Liver (tissue), 9 donors: ENCODE results near the gene MAD2L1. TPM values are rescaled to one million over a fixed set of nuclear protein-coding genes. Genes with fewer than 3 reads are reported as not detected.

Experiments used
- DNase-seq: peaks from one replicate; pipeline ENCODE4 v3.0.0-alpha.2; 2017; ENCODE audit warnings: low spot score
- H3K27ac ChIP-seq, 2 donors: one replicate each; pipeline ENCODE4 v1.7.0; 2013; ENCODE audit warnings: inconsistent platforms in 2 of 2, low read length in 2 of 2, control low read depth in 1 of 2, low read depth in 1 of 2, mild to moderate bottlenecking in 1 of 2
- H3K27me3 ChIP-seq, 4 donors: one replicate each; pipeline versions ENCODE4 v1.6.1 to v1.7.0; 2013; ENCODE audit warnings: low read length in 3 of 4, inconsistent platforms in 1 of 4, mild to moderate bottlenecking in 1 of 4, moderate library complexity in 1 of 4; ENCODE audit not compliant: control insufficient read depth in 4 of 4, insufficient read depth in 4 of 4
- H3K36me3 ChIP-seq, 4 donors: one replicate each; pipeline versions ENCODE4 v1.6.1 to v1.7.0; 2013; ENCODE audit warnings: low read length in 3 of 4, mild to moderate bottlenecking in 3 of 4, low read depth in 1 of 4, moderate library complexity in 1 of 4; ENCODE audit not compliant: control insufficient read depth in 4 of 4, insufficient read depth in 3 of 4
- H3K4me1 ChIP-seq, 4 donors: one replicate each; pipeline versions ENCODE4 v1.6.1 to v1.7.0; 2013; ENCODE audit warnings: low read length in 3 of 4, mild to moderate bottlenecking in 3 of 4, moderate library complexity in 1 of 4; ENCODE audit not compliant: control insufficient read depth in 4 of 4, insufficient read depth in 4 of 4
- H3K4me3 ChIP-seq, 3 donors: one replicate each; pipeline versions ENCODE4 v1.6.1 to v1.7.0; 2013; ENCODE audit warnings: low read length in 3 of 3, control low read depth in 1 of 3, low read depth in 1 of 3, mild to moderate bottlenecking in 1 of 3
- H3K9ac ChIP-seq, 2 donors: one replicate each; pipeline ENCODE4 v1.7.0; 2013; ENCODE audit warnings: low read length in 2 of 2, mild to moderate bottlenecking in 2 of 2, moderate library complexity in 2 of 2, control low read depth in 1 of 2, low read depth in 1 of 2
- H3K9me3 ChIP-seq, 4 donors: one replicate each; pipeline versions ENCODE4 v1.6.1 to v1.7.0; 2013; ENCODE audit warnings: low read length in 3 of 4; ENCODE audit not compliant: control insufficient read depth in 4 of 4
- ATF3 ChIP-seq: IDR thresholded peaks from 2 replicates; pipeline ENCODE4 v1.6.1; 2016; ENCODE audit warnings: antibody characterized with exemption
- CTCF ChIP-seq: fragments of 150-350 bp; IDR thresholded peaks from 2 replicates; pipeline ENCODE4 v1.5.1; 2017; ENCODE audit warnings: improper control_type of control experiment, low read depth, low read length; ENCODE audit not compliant: missing input control
- EGR1 ChIP-seq, 2 donors: IDR thresholded peaks; 2 replicates each; pipeline ENCODE4 v1.6.1; 2016 to 2018; ENCODE audit warnings: antibody characterized with exemption in 2 of 2, low read depth in 2 of 2
- FOXA1 ChIP-seq: IDR thresholded peaks from 2 replicates; pipeline ENCODE4 v1.6.1; 2016; ENCODE audit warnings: antibody characterized with exemption
- FOXA2 ChIP-seq: IDR thresholded peaks from 2 replicates; pipeline ENCODE4 v1.6.1; 2016; ENCODE audit warnings: antibody characterized with exemption
- GABPA ChIP-seq, 2 donors: IDR thresholded peaks in 1 of 2; conservative IDR thresholded peaks in 1 of 2; 2 replicates each; pipeline ENCODE4 v1.6.1; 2016; ENCODE audit warnings: antibody characterized with exemption in 2 of 2, mild to moderate bottlenecking in 1 of 2, moderate library complexity in 1 of 2
- HNF4A ChIP-seq, 2 donors: conservative IDR thresholded peaks; 2 replicates each; pipeline ENCODE4 v1.6.1; 2016; ENCODE audit warnings: antibody characterized with exemption in 2 of 2, mild to moderate bottlenecking in 2 of 2
- HNF4G ChIP-seq: IDR thresholded peaks from 2 replicates; pipeline ENCODE4 v1.6.1; 2016; ENCODE audit warnings: antibody characterized with exemption
- JUND ChIP-seq, 2 donors: IDR thresholded peaks; 2 replicates each; pipeline ENCODE4 v1.6.1; 2016; ENCODE audit warnings: antibody characterized with exemption in 2 of 2
- NR2F2 ChIP-seq: IDR thresholded peaks from 2 replicates; pipeline ENCODE4 v1.6.1; 2016; ENCODE audit warnings: antibody characterized with exemption
- RAD21 ChIP-seq, 2 donors: IDR thresholded peaks; 2 replicates each; pipeline ENCODE4 v1.6.1; 2016; ENCODE audit warnings: antibody characterized with exemption in 2 of 2, mild to moderate bottlenecking in 2 of 2
- REST ChIP-seq: IDR thresholded peaks from 2 replicates; pipeline ENCODE4 v1.6.1; 2016; ENCODE audit warnings: antibody characterized with exemption, mild to moderate bottlenecking
- RXRA ChIP-seq, 2 donors: IDR thresholded peaks; 2 replicates each; pipeline ENCODE4 v1.6.1; 2017 to 2018; ENCODE audit warnings: antibody characterized with exemption in 2 of 2, mild to moderate bottlenecking in 1 of 2
- SP1 ChIP-seq: IDR thresholded peaks from 2 replicates; pipeline ENCODE4 v1.6.1; 2018; ENCODE audit warnings: antibody characterized with exemption, mild to moderate bottlenecking
- TAF1 ChIP-seq: conservative IDR thresholded peaks from 2 replicates; pipeline ENCODE4 v1.6.1; 2016; ENCODE audit warnings: antibody characterized with exemption, mild to moderate bottlenecking
- YY1 ChIP-seq: IDR thresholded peaks from 2 replicates; pipeline ENCODE4 v1.6.1; 2016; ENCODE audit warnings: antibody characterized with exemption, mild to moderate bottlenecking
- WGBS: extraction: QIAGEN DNeasy Blood & Tissue Kit; methylation state at CpG from one replicate; pipeline ENCODE4 v1.1.7; 2013; 5-methylcytosine and 5-hydroxymethylcytosine counted together
- polyA plus RNA-seq, 2 donors: library from polyadenylated mRNA; stranded (reverse) in 1 of 2; unstranded in 1 of 2; fragments of 200-250 nt in 1 of 2; fragments of >200 nt in 1 of 2; fragmentation: Nextera tagmentation in 1 of 2; extraction: Ambion mirVana in 1 of 2; gene quantifications; one replicate each; pipeline versions ENCODE4 v1.2.1 to v1.2.3, GENCODE V29; 2013 to 2015
- total RNA-seq, 2 donors: library from RNA; depleted of rRNA; stranded (reverse); fragments of >200 nt; gene quantifications; one replicate each; pipeline ENCODE4 v1.2.3, GENCODE V29; 2014
- TF ChIP-seq, protein P1 (sequence below): IDR thresholded peaks from 2 replicates; pipeline ENCODE4 v1.6.1; 2016; ENCODE audit warnings: antibody characterized with exemption
- TF ChIP-seq, protein P2 (sequence below): IDR thresholded peaks from 2 replicates; pipeline ENCODE4 v1.6.1; 2016; ENCODE audit warnings: antibody characterized with exemption
- donor health status: healthy.
- donor health status: healthy.
- donor health status: healthy.
- donor health status: healthy.
- donor health status: healthy.

Gene MAD2L1
- total and polyA plus RNA-seq, 4 donors: 0.17 to 28.1 (median 2.3) TPM

DNA sequence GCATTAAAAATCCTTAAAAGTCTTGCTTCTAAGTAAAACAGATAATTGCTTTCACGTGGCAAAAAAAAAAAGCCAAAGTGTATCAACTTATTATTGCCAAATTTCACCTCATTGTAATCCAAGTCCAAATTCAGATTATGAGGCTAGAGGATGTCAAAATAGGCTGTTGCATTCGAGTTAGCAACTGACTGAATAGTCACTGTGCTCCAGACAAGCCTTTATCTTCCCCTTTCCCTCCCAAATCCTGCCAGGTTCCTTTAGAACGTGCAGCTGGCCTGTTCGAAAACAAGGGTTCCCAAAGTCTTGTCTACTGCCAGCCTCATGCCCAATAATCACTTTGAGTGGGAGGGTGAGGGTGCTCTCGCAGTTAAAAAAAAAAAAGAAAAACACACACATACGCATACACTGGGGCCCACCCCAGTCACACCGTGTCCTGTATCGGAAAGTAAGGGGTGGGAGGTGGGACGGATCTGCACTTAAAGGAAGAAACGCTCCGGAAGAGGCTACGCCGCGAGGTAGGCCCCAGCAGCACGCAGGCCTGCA lies 603 bp downstream of the MAD2L1 start:
- no peaks in the 10 kb centered on the region for H3K27me3 ChIP-seq
- H3K4me3 ChIP-seq: peak overlapping the region; percentile 72 to 90 (median 75)
- peaks cover 6 to 15% (median 10%) of the 10 kb centered on the region in 4 donors for H3K4me1 ChIP-seq
- WGBS: 5% methylated on average over 15 of the region's 15 CpGs
- DNase-seq: no peak
- no peaks in the 10 kb centered on the region for H3K36me3 ChIP-seq
- no peaks in the 10 kb centered on the region for H3K9me3 ChIP-seq
- TF ChIP-seq NR2F2: no peak
- no peak for TF ChIP-seq HNF4A (conservative IDR thresholded peaks at IDR 0.05)
- no peak for TF ChIP-seq FOXA1
- no peak for TF ChIP-seq REST
- TF ChIP-seq RAD21 (IDR thresholded peaks at IDR 0.05): no peak
- no peak for TF ChIP-seq ATF3
- no peak for TF ChIP-seq JUND (IDR thresholded peaks at IDR 0.05)
- no peak for TF ChIP-seq CTCF
- no peak for TF ChIP-seq RXRA (IDR thresholded peaks at IDR 0.05)
- no peak for TF ChIP-seq GABPA (IDR thresholded peaks at IDR 0.05 in 1 of 2, conservative IDR thresholded peaks at IDR 0.05 in 1 of 2)
- no peak for TF ChIP-seq EGR1 (IDR thresholded peaks at IDR 0.05; ENCODE audit: low read depth in 2 of 2)
- TF ChIP-seq SP1: no peak
- TF ChIP-seq, protein P1, sequence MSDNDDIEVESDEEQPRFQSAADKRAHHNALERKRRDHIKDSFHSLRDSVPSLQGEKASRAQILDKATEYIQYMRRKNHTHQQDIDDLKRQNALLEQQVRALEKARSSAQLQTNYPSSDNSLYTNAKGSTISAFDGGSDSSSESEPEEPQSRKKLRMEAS: no peak
- no peak for TF ChIP-seq TAF1
- TF ChIP-seq, protein P2, sequence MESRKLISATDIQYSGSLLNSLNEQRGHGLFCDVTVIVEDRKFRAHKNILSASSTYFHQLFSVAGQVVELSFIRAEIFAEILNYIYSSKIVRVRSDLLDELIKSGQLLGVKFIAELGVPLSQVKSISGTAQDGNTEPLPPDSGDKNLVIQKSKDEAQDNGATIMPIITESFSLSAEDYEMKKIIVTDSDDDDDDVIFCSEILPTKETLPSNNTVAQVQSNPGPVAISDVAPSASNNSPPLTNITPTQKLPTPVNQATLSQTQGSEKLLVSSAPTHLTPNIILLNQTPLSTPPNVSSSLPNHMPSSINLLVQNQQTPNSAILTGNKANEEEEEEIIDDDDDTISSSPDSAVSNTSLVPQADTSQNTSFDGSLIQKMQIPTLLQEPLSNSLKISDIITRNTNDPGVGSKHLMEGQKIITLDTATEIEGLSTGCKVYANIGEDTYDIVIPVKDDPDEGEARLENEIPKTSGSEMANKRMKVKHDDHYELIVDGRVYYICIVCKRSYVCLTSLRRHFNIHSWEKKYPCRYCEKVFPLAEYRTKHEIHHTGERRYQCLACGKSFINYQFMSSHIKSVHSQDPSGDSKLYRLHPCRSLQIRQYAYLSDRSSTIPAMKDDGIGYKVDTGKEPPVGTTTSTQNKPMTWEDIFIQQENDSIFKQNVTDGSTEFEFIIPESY: no peak
- no peak for TF ChIP-seq HNF4G
- TF ChIP-seq FOXA2: no peak
- TF ChIP-seq YY1: no peak
- peak overlapping the region; percentile 41 to 76 for H3K9ac ChIP-seq
- H3K27ac ChIP-seq: no peak overlapping the region
